NCI-H2171 treated with DMSO at 0.1 percent for 48 hours (cell line): ENCODE results near the gene CAMK2B.

ENCODE experiments used
- DNase-seq: peaks from one replicate; lab custom pipeline; 2025; lab: John Stamatoyannopoulos, UW

Gene CAMK2B

GRCh38 chr7:44325201-44325671 lies at the start of gene CAMK2B:
Gene CAMK2B, minus strand, starts transcription at chr7:44325594. Its CDS starts 173 bp downstream, at chr7:44325421.
- DNase-seq: peak; percentile 24

GRCh38 chr7:44374007-44374763 lies 48.8 kb upstream of the CAMK2B start:
- DNase-seq: no peak

- no peak for DNase-seq
Observed at GRCh38 chr7:44373418-44373740, 48.0 kb upstream of the CAMK2B start.

GRCh38 chr7:44372560-44373417 lies 47.4 kb upstream of the CAMK2B start:
- DNase-seq: no peak

DNA sequence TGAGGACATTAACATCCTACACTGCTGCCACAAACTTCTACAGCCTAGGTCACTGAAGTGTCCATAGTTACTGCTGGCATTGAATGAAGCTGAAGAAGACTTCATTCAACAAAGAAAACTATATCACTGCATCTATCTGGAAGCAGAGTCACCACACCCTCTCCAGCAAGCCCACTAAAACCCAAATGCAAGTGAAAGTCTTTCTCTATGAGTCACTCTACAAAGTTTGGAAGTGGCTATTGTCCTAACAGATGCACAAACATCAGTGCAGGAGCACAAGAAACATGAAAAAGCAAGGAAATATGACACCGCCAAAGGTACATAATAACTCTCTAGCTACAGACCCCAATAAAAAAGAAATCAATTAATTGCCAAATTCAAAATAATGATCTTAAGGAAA lies 43.5 kb upstream of the CAMK2B start:
- DNase-seq: no peak

GRCh38 chr7:44368455-44368854 lies 43.1 kb upstream of the CAMK2B start:
- DNase-seq: no peak

DNA sequence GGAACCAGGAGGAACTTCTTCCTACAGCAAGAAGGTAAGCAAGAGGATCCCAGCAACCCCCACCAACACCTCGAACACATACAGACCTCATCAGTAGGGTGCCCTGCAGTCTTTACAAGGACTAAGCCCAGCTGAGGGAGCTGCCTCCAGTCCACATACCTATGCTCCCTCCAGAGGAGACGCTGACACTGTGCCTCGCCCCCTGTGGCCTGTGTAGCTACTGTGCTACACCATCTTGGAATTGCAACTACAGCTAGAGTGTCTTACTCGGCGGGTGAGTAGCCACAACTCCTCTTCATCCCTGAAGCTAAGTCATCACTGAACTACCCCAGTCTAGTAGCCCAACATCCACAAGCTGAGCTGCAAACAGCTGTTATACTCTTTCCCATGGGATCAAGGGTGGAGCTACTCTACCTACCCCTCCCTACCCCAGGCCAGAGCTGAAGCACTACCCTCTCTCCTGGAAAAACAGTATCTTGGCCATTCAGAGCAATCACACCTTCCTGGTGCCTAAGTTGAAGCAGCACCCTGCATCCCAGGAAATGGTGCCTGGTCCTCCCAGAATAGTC lies 42.2 kb upstream of the CAMK2B start:
- peak; percentile 9 for DNase-seq

- DNase-seq: no peak
Observed at GRCh38 chr7:44366986-44367385, 41.6 kb upstream of the CAMK2B start.

DNA sequence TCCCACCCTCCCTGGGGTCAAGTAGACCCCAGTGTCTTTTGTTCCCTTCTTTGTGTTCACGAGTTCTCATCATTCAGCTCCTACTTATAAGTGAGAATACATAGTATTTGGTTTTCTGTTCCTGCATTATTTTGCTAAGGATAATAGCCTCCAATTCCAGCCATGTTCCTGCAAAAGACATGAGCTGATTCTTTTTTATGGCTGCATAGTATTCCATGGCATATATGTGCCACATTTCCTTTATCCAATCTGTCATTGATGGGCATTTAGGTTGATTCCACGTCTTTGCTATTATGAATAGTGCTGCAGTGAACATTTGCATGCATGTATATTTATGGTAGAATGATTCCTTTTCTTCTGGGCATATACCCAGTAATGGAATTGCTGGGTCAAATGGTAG lies 28.3 kb upstream of the CAMK2B start:
- DNase-seq: no peak

- DNase-seq: no peak
Observed at GRCh38 chr7:44348851-44349781, 23.7 kb upstream of the CAMK2B start.

DNA sequence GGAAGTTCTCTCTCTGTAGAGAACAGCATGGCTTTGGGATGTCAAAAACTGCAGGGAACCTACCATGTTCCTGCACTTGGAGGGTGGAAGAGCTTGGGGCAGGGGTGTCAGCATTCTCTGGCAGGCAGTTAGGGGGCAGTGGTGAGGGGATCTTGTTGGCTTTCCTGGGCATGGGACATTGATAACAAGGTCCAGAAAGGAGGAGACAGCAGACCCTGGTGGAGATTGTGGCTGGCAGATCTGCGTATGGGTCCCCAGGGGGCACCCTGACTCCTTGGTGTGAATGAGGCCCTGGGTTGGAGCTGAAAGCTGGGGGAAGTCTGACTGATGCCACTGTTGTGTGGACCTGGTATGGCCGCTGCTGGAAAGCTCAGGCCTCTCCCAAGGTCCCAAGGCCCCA lies 22.9 kb upstream of the CAMK2B start:
- no peak for DNase-seq

DNA sequence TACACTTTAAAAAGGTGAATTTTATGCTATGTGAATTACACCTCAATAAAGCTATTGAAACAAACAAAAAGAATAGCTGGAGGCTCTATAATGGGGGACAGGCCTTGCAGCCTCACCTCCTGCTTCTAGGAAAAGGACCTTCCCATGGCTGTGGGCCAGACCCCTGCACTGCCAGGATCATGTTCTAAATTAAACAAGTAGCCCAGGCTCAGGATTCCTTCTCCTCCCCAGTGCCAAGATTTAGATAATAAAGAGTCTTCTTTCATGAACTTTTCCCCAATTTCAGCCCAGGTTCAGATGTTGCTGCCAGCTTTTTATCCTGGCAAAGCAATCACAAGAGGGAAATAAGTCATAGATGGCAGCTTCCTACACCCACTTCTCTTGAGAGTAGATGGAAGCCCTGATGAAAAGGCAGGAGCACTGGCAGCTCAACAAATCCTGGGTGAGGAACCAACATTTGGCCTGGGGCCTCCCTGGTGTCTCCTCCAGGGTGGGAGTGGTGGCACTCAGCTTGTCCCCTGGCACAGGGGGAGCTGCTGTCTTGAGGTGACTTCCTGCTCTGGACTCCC lies 22.2 kb upstream of the CAMK2B start:
- DNase-seq: no peak

DNA sequence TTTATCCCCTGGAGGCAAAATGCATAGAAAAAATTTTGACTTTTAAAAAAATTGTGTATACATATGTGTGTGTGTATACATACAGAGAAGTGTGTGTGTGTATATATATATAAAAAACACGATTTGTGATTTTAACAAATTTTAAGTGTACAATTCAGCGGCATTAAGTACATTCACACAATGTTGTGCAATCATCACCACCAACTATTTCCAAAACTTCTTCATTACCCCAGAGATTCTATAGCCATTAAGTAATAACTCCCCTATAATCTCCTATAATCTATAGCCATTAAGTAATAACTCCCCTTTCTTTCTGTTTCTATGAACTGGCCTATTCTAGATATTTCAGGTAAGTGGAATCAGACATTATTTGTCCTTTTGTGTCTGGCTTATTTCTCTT lies 20.7 kb upstream of the CAMK2B start:
- DNase-seq: no peak

DNA sequence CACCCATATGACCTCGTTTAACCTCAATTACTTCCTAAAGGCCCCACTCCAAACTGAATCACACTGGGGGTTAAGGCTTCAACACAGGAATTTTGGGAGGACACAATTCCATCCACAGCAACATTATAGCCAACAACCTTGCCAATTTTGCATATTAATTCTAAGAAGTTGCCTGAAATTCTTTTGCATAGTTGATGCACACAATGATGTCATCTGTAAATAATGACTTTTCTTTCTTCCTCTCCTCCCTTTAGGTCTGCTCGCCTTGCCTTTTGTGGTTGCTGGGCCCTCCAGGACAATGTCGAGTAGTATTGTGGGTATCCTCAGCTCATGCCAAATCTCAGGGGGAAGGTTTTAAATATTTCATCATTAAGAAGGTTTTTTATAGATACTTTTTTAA lies 16.0 kb upstream of the CAMK2B start:
- DNase-seq: no peak

DNA sequence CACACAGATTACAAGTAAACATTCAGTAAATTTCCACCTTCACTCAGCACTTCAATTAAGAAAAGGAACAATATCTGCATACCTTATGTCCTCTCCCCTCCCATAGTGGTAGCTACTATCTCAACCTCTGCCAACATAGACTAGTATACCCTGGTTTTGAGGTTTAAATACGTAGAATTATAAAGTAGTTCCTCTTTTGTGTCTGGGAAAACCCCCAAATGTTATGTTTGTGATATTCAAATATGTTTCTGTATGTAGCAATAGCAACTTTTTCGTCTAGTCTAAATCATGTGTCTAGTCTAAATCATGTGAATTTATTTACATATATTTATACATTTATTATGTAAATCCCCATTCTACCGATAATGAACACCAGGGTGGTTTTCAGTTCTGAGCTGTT lies 13.2 kb upstream of the CAMK2B start:
- DNase-seq: no peak

GRCh38 chr7:44336491-44336890 lies 11.1 kb upstream of the CAMK2B start:
- DNase-seq: no peak

DNA sequence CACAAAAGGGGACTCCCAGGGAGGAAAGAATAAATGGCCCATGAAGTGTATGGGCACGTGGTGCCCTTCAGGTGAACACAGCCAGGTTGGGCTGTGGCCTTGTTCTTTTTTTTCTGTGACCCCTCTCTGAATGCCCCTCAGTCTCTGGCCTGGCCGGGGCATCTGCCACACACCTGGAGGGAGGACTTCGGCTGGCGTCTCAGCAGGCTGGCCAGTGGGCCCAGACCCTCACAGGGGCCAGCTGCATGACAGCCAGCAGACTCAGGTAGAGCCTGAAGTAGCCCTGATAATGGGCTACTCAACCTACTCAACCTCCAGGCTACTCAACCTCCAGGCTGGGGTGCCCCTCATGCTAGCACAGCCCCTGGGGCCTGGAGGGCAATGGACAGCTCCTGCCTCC lies 9.8 kb upstream of the CAMK2B start:
- DNase-seq: no peak

DNA sequence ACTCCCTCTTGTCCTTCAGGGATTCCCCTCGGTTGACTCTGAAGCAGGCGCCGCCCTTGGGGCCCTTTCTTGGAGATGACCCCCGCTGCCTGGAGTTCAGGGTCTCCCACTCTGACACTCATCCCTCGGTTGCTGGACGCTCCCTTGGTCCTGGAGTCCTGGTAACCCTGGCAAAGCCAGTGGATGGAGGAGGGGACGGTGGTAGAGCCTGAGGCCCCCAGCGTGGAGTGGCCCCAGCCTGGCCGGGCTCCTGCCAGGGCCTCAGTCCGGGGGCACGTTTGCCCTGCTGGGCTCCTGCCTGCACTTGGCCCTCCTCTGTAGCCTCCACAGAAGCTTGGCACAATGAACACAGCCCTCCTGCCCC lies 9.3 kb upstream of the CAMK2B start:
- no peak for DNase-seq

DNA sequence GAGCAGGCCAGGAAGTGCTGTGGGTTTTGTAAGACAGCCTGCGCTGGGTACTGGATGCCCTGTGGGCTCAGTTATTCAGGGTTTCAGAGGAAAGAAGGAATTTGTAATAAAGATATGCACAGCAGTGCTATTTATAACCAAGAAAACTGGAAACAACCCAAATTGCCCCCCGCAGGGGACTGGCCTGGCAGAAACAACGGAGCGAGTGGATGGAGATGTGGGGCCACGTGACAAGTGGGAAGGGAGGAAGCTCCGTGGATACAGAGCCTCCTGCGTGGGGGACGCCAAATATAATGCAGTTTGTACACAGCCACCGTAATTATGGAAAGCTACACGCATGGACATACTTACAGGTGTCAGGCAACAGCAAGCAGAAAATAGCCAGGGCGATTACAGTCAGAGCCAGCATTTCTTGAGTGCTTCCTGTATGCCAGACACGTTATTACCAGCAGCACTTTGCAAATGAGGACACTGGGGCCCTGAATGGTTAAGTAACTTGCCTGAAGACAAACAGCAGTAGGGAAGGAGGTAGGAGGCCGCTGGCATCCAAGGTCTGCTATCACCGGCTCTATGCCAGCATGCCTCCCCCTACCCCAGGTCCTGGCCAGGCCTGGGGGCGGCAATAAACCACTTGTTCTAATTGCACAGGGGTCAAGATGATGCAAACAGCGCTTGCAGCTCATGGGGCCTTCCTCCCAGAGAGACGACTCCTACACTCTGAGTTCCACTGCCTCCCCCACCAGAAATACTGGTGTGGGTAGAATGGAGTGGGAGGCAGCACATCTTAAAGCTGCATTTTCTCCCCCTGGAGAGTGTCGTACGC lies 8.7 kb upstream of the CAMK2B start:
- no peak for DNase-seq

GRCh38 chr7:44331682-44332081 lies 6.3 kb upstream of the CAMK2B start:
- no peak for DNase-seq

DNA sequence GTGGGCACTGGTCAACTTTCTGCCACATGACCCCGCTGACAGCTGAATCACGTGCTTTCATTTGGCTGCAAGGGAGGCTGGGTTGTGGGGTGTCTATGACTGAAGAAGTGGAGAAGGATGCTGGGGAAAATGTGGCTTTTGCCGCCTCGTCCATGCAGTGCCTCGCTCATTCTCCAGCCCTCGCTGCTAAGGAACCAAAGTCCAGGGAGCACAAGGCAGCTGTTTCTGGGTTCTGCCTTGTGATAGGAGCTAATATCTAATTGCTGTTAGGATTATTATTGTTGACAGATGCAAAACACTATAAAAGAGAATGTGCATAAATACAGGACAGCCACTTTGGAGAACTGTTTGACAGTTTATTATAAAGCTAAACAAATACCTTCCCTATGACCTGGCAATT lies 4.9 kb upstream of the CAMK2B start:
- no peak for DNase-seq
